Measurements from ENCODE around the gene WDR88.
"Not testable (repeated sequence)": the region's sequence is repeated elsewhere in the genome, so short reads cannot be mapped to it uniquely, and the experiment has no call there.

WDR88 gene

DNA sequence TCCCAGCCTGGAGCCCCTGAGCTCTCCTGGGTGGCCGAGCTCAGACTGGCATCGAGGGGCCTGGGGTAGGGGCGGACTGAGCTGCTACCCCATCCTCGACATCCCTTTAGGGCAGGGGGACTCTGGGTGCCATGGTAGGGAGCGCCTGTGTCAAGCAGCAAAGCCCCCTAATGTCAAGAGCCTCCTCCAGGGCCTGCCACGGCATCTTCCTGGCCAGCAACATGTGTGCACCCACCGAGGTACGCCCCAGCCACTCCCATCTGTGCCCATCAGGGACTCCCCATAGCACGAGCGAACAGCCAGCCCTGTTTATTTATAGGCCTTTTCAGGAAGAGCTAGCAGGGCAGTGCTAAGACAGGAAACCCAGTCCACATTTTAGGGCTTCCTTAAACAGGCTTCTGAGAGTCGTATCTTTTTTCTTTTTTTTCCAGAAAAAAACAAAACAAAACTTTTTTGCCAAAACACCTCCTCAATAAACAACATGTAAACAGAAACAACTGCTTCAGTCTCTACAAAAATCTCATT is 76.5 kb downstream of the WDR88 start:
- FAIRE-seq, result no peak
- no peak for DNase-seq (ENCODE audit: extremely low spot score, insufficient read length, low read depth)

DNA sequence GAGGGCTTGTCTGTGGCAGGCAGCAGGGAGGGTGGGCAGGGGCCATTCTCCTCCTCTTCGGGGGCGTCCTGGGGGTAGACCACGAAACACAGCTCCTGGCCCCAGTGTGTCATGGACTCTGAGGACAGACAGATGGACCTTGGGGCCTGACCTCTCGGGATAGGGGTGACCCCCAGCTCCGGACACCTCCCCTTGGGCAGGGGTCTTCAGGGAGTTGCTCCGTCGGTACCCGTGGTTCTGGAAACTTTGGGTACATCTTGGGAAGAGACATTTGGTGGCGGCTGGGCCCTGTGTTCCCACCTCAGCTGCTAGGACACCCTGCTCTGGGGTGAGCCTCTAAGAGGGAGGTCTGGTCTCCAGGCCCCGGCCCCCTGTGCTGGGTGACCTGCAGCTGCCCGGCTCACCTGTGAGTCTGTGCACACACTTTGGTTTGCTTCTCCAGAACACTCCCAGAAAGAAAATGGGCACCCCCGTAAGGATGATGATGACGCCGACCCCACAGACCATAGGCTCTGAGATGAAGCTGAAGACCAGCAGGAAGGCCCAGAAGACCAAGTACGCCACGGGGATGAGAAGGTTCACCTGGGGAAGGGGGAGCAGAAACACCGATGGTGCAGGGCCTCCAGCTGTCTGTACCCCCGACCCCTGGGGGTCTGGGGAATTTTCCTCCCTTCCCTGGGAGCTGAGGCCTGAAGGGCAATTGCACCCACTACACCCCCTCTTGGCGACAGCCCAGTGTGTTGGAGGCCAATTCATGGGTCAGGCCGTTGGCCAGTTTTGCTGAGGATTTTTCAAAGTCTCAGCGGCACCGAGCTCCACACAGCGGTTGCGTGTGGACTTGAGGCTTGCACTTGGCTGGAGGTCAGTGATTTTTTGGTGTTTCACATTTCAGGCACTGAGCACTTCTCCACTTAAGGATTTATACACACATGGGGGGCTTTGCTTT is 77.3 kb downstream of the WDR88 start:
- FAIRE-seq (no peak), DNase-seq (ENCODE audit: extremely low spot score, insufficient read length, low read depth) (no peak)

DNA sequence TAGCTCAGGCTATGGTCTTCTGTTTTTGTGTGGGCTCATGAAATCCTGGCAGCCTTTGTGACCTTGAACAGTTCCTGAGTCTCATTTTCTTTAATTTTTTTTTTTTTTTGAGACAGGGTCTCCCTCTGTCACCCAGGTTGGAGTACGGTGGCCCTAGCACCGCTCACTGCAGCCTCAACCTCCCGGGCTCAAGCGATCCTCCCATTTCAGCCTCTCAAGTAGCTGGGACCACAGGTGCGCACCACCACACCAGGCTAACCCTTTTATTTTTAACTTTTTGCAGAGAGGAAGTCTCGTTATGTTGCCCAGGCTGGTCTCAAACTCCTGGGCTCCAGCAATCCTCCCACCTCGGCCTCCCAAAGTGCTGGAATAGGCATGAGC is 77.9 kb downstream of the WDR88 start:
- FAIRE-seq; DNase-seq (ENCODE audit: extremely low spot score, insufficient read length, low read depth): not testable (repeated sequence)

DNA sequence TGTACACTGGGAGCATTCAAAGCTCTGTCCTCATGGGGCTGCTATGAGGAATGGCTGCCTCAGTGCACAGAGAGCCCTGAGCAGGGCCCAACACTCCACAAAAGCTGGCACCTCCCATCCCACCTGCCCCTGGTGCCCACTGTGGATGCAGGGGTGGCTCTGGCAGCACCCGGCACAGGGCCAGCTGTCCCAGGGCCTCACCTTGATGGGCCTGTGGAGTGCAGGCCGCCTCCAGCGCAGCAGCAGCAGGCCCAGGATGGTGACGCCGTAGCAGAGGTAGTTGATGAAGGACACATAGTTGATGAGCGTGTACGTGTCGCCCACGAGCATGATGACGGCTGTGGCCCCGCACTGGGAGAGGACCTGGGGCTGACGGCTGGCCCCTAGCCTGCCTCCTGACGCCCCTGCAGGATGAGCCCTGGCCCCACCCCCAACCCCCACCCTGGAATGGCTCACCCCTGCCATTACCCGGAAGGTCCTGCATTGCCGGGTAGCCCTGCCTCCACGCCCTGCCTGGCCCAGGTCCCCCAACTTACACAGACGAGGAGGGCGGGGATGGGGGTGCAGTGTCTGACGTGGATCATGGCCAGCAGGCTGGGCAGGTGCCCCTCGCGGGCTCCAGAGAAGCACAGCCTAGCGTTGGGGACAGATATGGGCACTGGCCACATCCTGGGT is 78.5 kb downstream of the WDR88 start:
- DNase-seq (ENCODE audit: extremely low spot score, insufficient read length, low read depth) (no peak), FAIRE-seq (no peak)

- no peak for FAIRE-seq
- DNase-seq (ENCODE audit: extremely low spot score, insufficient read length, low read depth), result no peak
Measured at GRCh38 chr19:33211794-33212435, 80.0 kb downstream of the WDR88 start.

DNA sequence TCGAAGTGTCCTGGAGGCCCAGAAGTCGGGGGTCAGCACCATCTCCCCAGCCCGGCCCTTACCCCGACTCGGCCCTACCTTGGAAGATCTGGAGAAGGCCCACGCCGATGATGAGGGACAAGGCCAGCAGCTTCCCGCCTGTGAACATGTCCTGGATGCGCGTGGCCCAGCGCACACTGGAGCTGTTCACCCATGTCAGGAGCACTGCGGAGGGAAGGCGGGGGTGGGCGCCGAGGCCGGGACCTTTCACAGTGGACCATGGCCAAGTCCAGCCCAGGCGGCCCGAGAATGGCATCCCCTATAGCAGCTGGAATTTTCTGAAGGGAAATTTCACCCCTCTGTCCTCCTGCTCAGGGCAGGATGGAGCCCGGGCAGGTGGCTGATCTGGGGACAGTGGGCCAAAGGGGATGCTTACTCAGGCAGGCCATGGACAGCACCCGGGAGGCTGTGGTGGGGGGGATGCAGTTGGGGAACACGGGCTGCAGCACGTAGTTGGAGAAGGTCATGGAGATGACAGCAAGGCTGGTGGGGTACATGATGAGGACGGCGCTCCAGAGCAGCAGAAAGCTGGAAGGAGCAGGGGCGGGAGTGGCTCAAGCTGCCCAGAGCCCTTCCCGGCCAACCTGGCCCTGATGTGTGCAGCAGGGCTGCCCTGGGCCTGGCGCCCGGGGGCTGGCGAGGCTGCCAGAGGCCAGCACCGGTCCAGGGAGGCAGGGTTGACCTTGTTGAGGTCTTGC is 80.7 kb downstream of the WDR88 start:
- no peak for DNase-seq (ENCODE audit: extremely low spot score, insufficient read length, low read depth)
- no peak for FAIRE-seq

- no peak for FAIRE-seq
- no peak for DNase-seq (ENCODE audit: extremely low spot score, insufficient read length, low read depth)
Measured at GRCh38 chr19:33214596-33214995, 82.7 kb downstream of the WDR88 start.

- FAIRE-seq (no peak), DNase-seq (ENCODE audit: extremely low spot score, insufficient read length, low read depth) (no peak)
Measured at GRCh38 chr19:33215438-33216197, 83.7 kb downstream of the WDR88 start.

DNA sequence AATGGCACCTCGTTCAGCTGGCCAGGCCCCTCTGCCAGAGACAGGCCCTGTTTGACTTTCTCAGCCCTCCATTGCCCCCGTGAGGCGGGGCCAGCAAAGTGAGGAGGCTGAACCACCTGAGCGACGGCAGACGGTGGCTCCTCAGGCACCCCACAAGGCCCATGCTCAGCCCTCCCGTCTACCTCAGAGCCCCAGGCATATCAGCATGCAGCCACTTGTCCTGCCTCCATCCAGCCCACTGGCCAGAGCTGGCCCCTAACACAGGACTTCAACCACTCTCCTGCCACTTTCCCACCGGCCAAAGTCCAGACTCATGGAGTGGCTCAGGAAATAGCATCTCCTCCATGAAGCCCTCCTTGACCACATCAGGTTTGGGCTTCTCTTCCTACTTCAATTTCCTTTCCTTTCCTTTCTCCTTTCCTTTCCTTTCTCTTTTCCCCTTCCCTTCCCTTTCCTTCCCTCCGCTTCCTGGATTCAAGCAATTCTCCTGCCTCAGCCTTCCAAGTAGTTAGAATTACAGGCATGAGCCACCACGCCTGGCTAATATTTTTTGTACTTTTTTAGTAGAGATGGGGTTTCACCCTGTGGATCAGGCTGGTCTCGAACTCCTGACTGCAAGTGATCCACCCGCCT is 84.4 kb downstream of the WDR88 start:
- DNase-seq (ENCODE audit: extremely low spot score, insufficient read length, low read depth), result no peak
- no peak for FAIRE-seq

DNA sequence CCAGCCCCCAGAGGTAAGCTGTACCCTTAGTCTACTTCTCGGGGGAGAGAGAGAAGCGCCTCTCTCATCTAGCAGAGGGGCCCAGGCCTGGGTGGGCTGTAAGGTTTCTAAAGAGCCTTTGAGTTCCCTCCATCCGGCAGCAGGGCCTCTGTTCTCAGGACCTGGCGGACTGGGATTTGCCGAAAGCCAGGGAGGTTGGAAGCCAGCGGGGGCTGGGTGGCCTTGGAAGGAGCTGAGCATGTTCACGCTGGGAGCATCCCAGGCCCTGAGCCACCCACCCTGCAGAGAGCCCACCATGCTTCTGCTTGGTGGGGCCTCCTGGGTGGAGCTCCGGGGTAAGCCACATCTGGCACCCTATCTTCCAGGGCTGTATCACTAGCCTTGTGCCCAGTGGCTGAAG is 86.0 kb downstream of the WDR88 start:
- FAIRE-seq (no peak), DNase-seq (ENCODE audit: extremely low spot score, insufficient read length, low read depth) (no peak)

DNA sequence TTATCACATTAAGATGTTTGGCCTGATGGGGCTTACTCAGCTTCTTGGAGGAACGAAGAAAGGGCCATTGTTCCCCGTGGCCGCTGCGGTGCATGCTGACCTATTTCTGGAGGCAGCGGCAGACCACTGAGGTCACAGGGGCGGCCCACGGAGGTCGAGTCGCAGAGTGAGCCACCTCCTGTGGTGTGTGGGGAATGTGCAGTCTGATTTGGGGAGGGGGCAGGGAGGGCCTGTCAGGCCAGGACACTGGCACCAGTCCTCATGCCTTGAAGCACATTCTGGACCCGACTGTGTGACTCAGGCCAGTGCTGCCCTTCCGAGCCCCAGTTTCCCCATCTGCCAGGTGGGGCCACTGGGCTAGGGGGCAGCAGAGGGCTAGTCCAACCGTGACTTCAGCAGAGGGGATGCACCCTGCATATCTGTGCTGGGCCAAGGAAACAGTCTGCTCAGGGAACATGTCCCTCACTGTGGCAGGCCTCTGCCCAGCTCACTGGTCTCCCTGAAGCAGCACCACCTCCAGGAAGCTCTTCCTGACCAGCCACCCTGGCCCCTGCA is 87.4 kb downstream of the WDR88 start:
- FAIRE-seq (no peak), DNase-seq (ENCODE audit: extremely low spot score, insufficient read length, low read depth) (no peak)

DNA sequence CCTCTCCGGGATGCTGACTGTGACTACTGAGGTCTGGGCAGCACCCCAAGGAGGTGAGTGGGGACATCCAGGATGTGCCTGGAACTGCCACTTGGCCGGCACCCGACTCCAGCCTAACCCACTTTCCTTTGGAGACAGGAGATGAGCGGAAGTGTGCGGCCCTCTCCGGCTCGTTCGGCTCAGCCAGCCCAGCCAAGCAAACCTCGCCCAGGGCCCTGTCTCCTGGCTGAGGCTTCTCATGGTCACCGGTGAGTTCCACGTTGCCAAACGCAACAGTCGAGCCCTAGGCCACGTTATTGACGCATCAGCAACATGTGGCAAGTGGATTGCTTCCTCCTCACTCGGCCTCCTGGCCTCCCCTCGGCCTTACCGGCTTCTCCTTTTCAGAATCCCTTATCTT is 88.2 kb downstream of the WDR88 start:
- no peak for DNase-seq (ENCODE audit: extremely low spot score, insufficient read length, low read depth)
- no peak for FAIRE-seq

- DNase-seq (ENCODE audit: extremely low spot score, insufficient read length, low read depth) (no peak), FAIRE-seq (no peak)
Measured at GRCh38 chr19:33220735-33221134, 88.8 kb downstream of the WDR88 start.

DNA sequence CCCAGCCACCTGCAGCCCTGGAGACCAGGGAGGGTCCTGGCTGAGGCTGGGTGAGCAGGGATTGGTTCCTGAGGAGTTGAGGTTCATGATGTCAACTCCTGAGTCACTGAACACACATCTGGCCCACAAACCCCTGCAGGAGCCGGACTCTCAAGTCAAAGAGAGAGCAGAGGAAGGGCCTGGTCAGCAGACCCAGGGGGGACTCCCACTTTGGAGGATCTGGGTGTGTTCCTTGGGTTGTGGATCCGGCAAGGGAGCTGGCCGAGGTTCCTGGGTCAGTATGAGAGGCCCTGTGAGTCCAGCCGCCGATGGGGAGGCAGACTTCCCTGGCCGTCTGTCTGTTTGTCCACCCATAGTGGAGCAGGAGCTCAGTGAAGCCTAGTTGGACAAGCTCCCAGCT is 89.7 kb downstream of the WDR88 start:
- DNase-seq (ENCODE audit: extremely low spot score, insufficient read length, low read depth) (no peak), FAIRE-seq (no peak)

GRCh38 chr19:33222255-33222654 is 90.3 kb downstream of the WDR88 start:
- DNase-seq (ENCODE audit: extremely low spot score, insufficient read length, low read depth); FAIRE-seq: not testable (repeated sequence)

DNA sequence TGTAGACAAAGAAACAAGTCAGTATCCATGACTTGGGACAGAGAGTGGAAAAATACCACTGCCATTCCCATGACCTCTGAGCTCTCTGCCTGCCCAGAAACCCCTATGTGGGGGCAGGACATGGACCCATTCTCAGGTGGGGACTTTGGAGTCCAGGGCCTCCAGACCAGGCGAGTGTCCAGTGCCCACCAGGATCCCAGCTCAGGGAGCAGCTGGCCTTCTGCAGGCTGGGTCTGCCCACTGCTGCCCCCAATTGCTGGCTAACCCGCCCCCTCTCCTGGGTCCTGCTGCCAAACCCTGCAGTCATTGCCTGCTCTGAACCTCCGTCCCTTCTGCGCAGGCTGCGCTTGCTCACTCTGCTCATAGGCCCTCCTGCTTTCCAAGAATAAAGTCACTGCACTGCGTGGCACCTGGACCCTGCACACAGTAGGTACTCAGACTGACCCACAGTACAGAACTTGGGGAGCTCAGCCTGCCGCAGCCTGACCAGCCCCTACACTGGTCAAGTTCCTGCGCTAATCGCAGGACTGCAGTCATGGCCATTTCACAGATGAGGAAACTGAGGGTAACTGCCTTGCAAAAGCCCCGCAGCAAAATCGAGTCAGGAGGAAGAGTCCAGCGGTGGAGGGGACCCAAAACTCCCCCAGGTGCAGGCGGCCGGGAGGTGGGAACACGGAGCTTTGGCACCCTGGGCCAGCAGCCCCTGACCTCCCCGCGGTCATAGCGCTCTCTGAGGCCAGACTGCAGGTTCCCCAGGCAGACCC is 93.0 kb downstream of the WDR88 start:
- FAIRE-seq, result no peak
- no peak for DNase-seq (ENCODE audit: extremely low spot score, insufficient read length, low read depth)

Data from GM18507 (cell line).